IMR-90 (cell line): ENCODE data around the gene ZBP1. TPM values are rescaled to one million over a fixed set of nuclear protein-coding genes. Genes with fewer than 3 reads are reported as not detected.

ENCODE experiments used
- ATAC-seq: fragments of 200-7000 bp; cut with Tn5 transposase; 2 replicates; pipeline ENCODE4 v1.9.1; 2020; ENCODE audit warnings: low read depth, mild to moderate bottlenecking, moderate library complexity
- BruUV-seq: library from RNA; stranded (reverse); fragments of 400-500 nt; replicated peaks from 2 replicates; lab custom pipeline; 2021; lab: Mats Ljungman, UMichigan
- CTCF ChIA-PET: fragments of 300-600 bp; formaldehyde crosslinking; extraction: SDS; loops from one replicate; lab custom pipeline; 2021; ENCODE audit warnings: antibody characterized with exemption; lab: Yijun Ruan, JAX
- POLR2A ChIA-PET: fragments of 300-600 bp; sonication (Branson Sonifier 250); formaldehyde crosslinking; loops from one replicate; lab custom pipeline; 2022; ENCODE audit warnings: antibody characterized with exemption; ENCODE audit not compliant: unreplicated experiment; lab: Charles Lee
- DNase-seq: peaks from one replicate; pipeline ENCODE4 v3.0.0; 2013
- H2AFZ ChIP-seq: replicated peaks from 2 replicates; pipeline ENCODE3; 2013; ENCODE audit warnings: low read length, mild to moderate bottlenecking; ENCODE audit not compliant: poor library complexity
- H2AK5ac ChIP-seq: 2 replicates; pipeline ENCODE4 v1.6.1; 2013; ENCODE audit warnings: low read depth, low read length, inconsistent platforms
- H2AK9ac ChIP-seq: replicated peaks from 2 replicates; pipeline ENCODE3; 2013; ENCODE audit warnings: mild to moderate bottlenecking, low read depth, low read length, moderate library complexity; ENCODE audit not compliant: poor library complexity
- H2BK120ac ChIP-seq: 2 replicates; pipeline ENCODE4 v1.6.1; 2013; ENCODE audit warnings: low read depth, low read length, inconsistent platforms
- H2BK15ac ChIP-seq: 3 replicates; pipeline ENCODE4 v1.6.1; 2013; ENCODE audit warnings: low read depth, low read length, inconsistent platforms
- H2BK20ac ChIP-seq: 2 replicates; pipeline ENCODE4 v1.6.1; 2013; ENCODE audit warnings: low read depth, mild to moderate bottlenecking, inconsistent platforms, low read length, moderate library complexity
- H2BK5ac ChIP-seq: 2 replicates; pipeline ENCODE4 v1.6.1; 2013; ENCODE audit warnings: mild to moderate bottlenecking, low read depth, low read length, inconsistent platforms; ENCODE audit not compliant: poor library complexity, severe bottlenecking
- H3K14ac ChIP-seq: replicated peaks from 2 replicates; pipeline ENCODE4 v1.6.1; 2013; ENCODE audit warnings: low read depth, low read length, inconsistent platforms
- H3K18ac ChIP-seq: 2 replicates; pipeline ENCODE4 v1.6.1; 2013; ENCODE audit warnings: low read depth, low read length, control low read depth
- H3K23ac ChIP-seq: 2 replicates; pipeline ENCODE4 v1.6.1; 2013; ENCODE audit warnings: low read depth, low read length, inconsistent platforms
- H3K27ac ChIP-seq: 2 replicates; pipeline ENCODE4 v1.5.1; 2013; ENCODE audit warnings: mild to moderate bottlenecking, control low read depth, low read length; ENCODE audit not compliant: insufficient read depth
- H3K27me3 ChIP-seq: 2 replicates; pipeline ENCODE4 v1.6.1; 2013; ENCODE audit warnings: low read length; ENCODE audit not compliant: control insufficient read depth, insufficient read depth
- H3K36me3 ChIP-seq: 2 replicates; pipeline ENCODE4 v1.6.1; 2013; ENCODE audit warnings: low read length, mixed read lengths; ENCODE audit not compliant: control insufficient read depth, insufficient read depth
- H3K4ac ChIP-seq: 2 replicates; pipeline ENCODE4 v1.6.1; 2013; ENCODE audit warnings: low read depth, low read length, inconsistent platforms
- H3K4me1 ChIP-seq: 2 replicates; pipeline ENCODE4 v1.6.1; 2013; ENCODE audit warnings: low read length, mixed read lengths; ENCODE audit not compliant: control insufficient read depth, insufficient read depth
- H3K4me2 ChIP-seq: 2 replicates; pipeline ENCODE4 v1.6.1; 2013; ENCODE audit warnings: low read depth, mild to moderate bottlenecking, control low read depth, low read length, moderate library complexity
- H3K4me3 ChIP-seq: 2 replicates; pipeline ENCODE4 v1.5.1; 2013; ENCODE audit warnings: low read depth, mild to moderate bottlenecking, control low read depth, low read length, moderate library complexity; ENCODE audit not compliant: insufficient read depth
- H3K56ac ChIP-seq: 2 replicates; pipeline ENCODE4 v1.6.1; 2013; ENCODE audit warnings: low read length, inconsistent platforms; ENCODE audit not compliant: insufficient read depth; ENCODE audit errors: extremely low read depth
- H3K79me1 ChIP-seq, 2 experiments: 2 replicates each; pipeline ENCODE4 v1.6.1; 2013; ENCODE audit warnings: low read length in 2 of 2, inconsistent platforms in 1 of 2, low read depth in 1 of 2
- H3K9ac ChIP-seq: 2 replicates; pipeline ENCODE4 v1.6.1; 2013; ENCODE audit warnings: low read depth, low read length, control low read depth
- H3K9me1 ChIP-seq: 2 replicates; pipeline ENCODE4 v1.6.1; 2013; ENCODE audit warnings: low read length, inconsistent platforms; ENCODE audit not compliant: insufficient read depth
- H3K9me3 ChIP-seq: 2 replicates; pipeline ENCODE4 v1.6.1; 2013; ENCODE audit warnings: low read length; ENCODE audit not compliant: control insufficient read depth, insufficient read depth
- H4K20me1 ChIP-seq: 2 replicates; pipeline ENCODE4 v1.6.1; 2013; ENCODE audit warnings: low read length, inconsistent platforms; ENCODE audit not compliant: insufficient read depth
- H4K5ac ChIP-seq: 2 replicates; pipeline ENCODE4 v1.6.1; 2013; ENCODE audit warnings: mild to moderate bottlenecking, low read depth, low read length, control low read depth
- H4K8ac ChIP-seq, 2 experiments: 2 replicates each; pipeline ENCODE4 v1.6.1; 2013; ENCODE audit warnings: low read depth in 2 of 2, low read length in 2 of 2, control low read depth in 1 of 2, inconsistent platforms in 1 of 2
- H4K91ac ChIP-seq: 2 replicates; pipeline ENCODE4 v1.6.1; 2013; ENCODE audit warnings: low read depth, low read length, inconsistent platforms; ENCODE audit not compliant: insufficient read depth
- BHLHE40 ChIP-seq: fragments of 150-350 bp; IDR thresholded peaks from 2 replicates; pipeline ENCODE4 v1.6.1; 2016; ENCODE audit warnings: mild to moderate bottlenecking, low read depth, low read length
- FOS ChIP-seq: fragments of 150-350 bp; IDR thresholded peaks from 2 replicates; pipeline ENCODE4 v1.6.1; 2016; ENCODE audit warnings: low read depth, low read length
- MAZ ChIP-seq: IDR thresholded peaks from 2 replicates; pipeline ENCODE4 v1.6.1; 2012; ENCODE audit warnings: low read depth, mild to moderate bottlenecking, low read length, improper control_type of control experiment, moderate library complexity, borderline replicate concordance
- RAD21 ChIP-seq: IDR thresholded peaks from 2 replicates; pipeline ENCODE4 v1.6.1; 2012; ENCODE audit warnings: low read length, improper control_type of control experiment
- WGBS, 2 experiments: methylation state at CpG; one replicate each; pipeline versions ENCODE4 v1.1.5 to v1.1.7; 2013; ENCODE audit warnings: missing lambda C conversion rate in 2 of 2; ENCODE audit not compliant: insufficient read length in 1 of 2; ENCODE audit errors: extremely low coverage in 2 of 2; 5-methylcytosine and 5-hydroxymethylcytosine counted together
- dilution Hi-C: fragments of 300-500 bp; cut with HindIII; formaldehyde crosslinking; loops from one replicate; pipeline ENCODE4 v1.14.3; 2018; ENCODE audit warnings: low sequenced_read_pairs; ENCODE audit not compliant: unreplicated experiment
- in situ Hi-C: fragments of 300-500 bp; cut with MboI; formaldehyde crosslinking; loops from 3 replicates; pipeline ENCODE4 v1.14.3; 2019; ENCODE audit warnings: low sequenced_read_pairs, inconsistent platforms, mixed read lengths
- intact Hi-C: fragments of 100-400 bp; cut with micrococcal nuclease; formaldehyde crosslinking; loops from 2 replicates; pipeline ENCODE4 v1.10.0; 2022
- polyA plus RNA-seq, 3 experiments: library from polyadenylated mRNA; depleted of rRNA; stranded (reverse); fragments of >200 nt; gene quantifications; 2 replicates each; pipeline ENCODE4 v1.2.3, GENCODE V29; 2012; ENCODE audit warnings: low replicate concordance in 1 of 3
- total RNA-seq: library from RNA; depleted of rRNA; stranded (reverse); fragments of >200 nt; gene quantifications from 2 replicates; pipeline ENCODE4 v1.2.3, GENCODE V29; 2012

The ZBP1 gene
- total and polyA plus RNA-seq, 2 of the 4 experiments (the other 2 are of a cell fraction), result not detected

DNA sequence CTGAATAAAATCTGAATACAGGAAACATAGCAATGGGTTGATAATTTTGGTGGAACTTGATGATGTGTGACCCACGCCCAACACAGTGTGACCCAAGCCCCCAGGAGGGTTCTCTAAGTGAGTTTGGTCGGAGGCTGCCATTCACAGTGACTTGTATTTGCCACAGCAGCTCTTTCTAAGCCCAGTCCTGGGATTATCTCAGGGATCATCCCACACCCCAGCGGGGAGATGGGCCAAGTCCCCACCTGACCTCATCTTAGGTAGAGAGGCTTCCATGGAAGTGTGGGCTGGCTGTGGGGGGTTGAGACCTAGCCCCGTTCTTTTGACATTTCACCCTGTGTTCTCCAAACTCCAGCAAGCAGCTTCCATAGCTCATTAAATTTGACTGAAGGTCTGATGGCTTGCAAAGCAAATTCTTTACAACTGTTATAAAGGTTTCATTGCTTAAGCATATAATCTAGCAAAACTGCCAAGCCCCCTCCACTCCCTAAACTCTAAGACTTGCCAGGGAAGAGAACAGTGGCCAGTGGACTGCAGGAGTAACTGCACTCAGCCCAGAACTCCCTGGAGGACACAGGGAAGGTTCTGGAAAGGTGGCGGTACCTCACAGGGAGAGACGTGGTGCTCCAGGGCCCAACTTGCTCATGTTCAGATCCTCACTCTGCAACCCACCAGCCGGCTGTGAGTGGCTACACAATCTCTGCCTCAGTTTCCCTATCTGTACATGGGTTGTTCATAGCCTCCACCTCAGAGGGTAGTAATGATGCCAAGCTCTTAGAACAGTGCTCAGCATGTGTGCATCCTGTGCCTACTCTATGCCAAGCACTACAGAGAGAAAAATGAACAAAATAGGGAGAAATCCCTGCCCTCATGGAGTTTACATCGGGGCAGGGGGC, 60.3 kb downstream of the ZBP1 start:
- no peak overlapping the region for H2BK120ac ChIP-seq
- H3K23ac ChIP-seq, result no peak overlapping the region
- H2AFZ ChIP-seq, result no peak overlapping the region
- DNase-seq, result no peak
- ChIA-PET CTCF (no interaction called here), POLR2A (no interaction called here)
- H2BK5ac ChIP-seq, result no peak overlapping the region
- no peak for ATAC-seq
- H4K20me1 ChIP-seq, result no peaks in the 10 kb centered on the region
- H3K36me3 ChIP-seq, result no peaks in the 10 kb centered on the region
- no peak overlapping the region for H4K8ac ChIP-seq
- H2BK20ac ChIP-seq, result no peak overlapping the region
- WGBS, 2 experiments, result no CpG with 5 or more reads among the region's 8 CpGs
- no peak overlapping the region for H2AK9ac ChIP-seq
- in situ Hi-C loops, result no loop called here
- intact Hi-C loops, result no loop called here
- no peak overlapping the region for H3K14ac ChIP-seq
- H3K79me1 ChIP-seq, result no peaks in the 10 kb centered on the region
- peaks cover 7% of the 10 kb centered on the region for H3K27me3 ChIP-seq
- no peaks in the 10 kb centered on the region for H3K9me3 ChIP-seq
- no peaks in the 10 kb centered on the region for H3K4me1 ChIP-seq
- H3K27ac ChIP-seq, result no peak overlapping the region
- no peak overlapping the region for H4K91ac ChIP-seq
- H3K4me3 ChIP-seq, result no peak overlapping the region
- no peak overlapping the region for H3K4me2 ChIP-seq
- H2BK15ac ChIP-seq, result no peak overlapping the region
- H3K9ac ChIP-seq, result no peak overlapping the region
- dilution Hi-C loops, result no loop called here
- no peak overlapping the region for H3K4ac ChIP-seq
- H3K9me1 ChIP-seq, result no peaks in the 10 kb centered on the region
- BruUV-seq, result no TSS peak
- TF ChIP-seq RAD21 (no peak), MAZ (no peak), FOS (no peak), BHLHE40 (no peak)
- H2AK5ac ChIP-seq, result no peak overlapping the region
- no peak overlapping the region for H3K56ac ChIP-seq
- no peak overlapping the region for H3K18ac ChIP-seq
- H4K5ac ChIP-seq, result no peak overlapping the region
